Hematopoietic multipotent progenitor cell (in vitro differentiated cells): Measurements from ENCODE around the gene GSE1. TPM values are rescaled to one million over a fixed set of nuclear protein-coding genes. Genes with fewer than 3 reads are reported as not detected.

ENCODE experiments used
- DNase-seq, 3 donors: peaks; one replicate each; pipeline ENCODE4 v3.0.0-alpha.2; 2011 to 2015; ENCODE audit warnings: low read depth in 2 of 3, low spot score in 2 of 3
- small RNA-seq: library from RNA; depleted of rRNA; stranded (forward); fragments of <200 nt; gene quantifications from one replicate; pipeline ENCODE3, GENCODE V24; 2012
- total RNA-seq: library from RNA; depleted of rRNA; stranded (reverse); fragments of >200 nt; gene quantifications from one replicate; pipeline ENCODE4 v1.2.3, GENCODE V29; 2012

Gene GSE1
- total RNA-seq, 1 donor = 112 TPM

- DNase-seq = no peak
These were observed 99.0 kb downstream of the GSE1 start for GRCh38 chr16:85711982-85712587.

GRCh38 chr16:85712801-85713200, 99.7 kb downstream of the GSE1 start:
- DNase-seq = no peak

DNA sequence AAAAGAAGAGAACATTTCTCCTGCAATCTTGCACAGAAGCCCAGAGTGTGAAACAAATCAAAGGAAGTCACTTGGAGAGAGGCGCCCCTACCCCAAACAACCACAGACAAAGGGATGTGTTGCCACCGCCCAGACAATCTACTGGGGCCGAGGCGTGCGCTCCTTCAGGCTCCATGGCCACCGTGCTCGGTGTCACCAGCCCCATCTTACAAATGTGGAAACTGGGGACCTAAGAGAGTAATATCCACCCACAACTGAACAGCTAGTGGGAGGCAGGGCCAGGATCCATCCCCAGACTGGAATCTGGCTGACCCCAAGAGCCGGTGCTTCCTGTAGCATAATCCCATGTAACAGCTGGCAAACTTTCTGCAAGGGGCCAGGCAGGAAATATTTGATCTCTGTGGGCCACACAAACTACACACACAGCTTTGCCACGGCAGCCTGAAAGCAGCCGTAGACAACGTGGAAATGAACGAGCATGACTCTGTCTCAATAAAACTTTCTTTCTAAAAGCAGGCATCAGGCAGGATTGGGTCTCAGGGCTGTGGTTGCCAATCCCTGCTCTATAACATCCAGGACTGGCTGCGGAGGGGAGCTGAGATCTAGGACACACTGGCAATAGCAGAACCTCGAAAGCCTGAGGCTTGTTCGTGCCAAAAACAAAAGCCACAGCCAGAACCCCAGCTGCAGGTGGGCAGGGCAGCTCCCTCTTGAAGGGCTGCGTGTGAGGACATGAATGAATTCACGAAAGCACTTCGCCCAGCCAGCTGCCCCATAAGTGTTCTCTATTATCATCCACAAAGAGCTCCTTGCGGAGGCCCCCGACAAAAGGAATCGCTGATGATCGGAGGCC, 102.3 kb downstream of the GSE1 start:
- DNase-seq = peak in 2 of 3 donors; percentile 33 to 56

GRCh38 chr16:85716022-85716679, 103.0 kb downstream of the GSE1 start:
- DNase-seq = no peak

DNA sequence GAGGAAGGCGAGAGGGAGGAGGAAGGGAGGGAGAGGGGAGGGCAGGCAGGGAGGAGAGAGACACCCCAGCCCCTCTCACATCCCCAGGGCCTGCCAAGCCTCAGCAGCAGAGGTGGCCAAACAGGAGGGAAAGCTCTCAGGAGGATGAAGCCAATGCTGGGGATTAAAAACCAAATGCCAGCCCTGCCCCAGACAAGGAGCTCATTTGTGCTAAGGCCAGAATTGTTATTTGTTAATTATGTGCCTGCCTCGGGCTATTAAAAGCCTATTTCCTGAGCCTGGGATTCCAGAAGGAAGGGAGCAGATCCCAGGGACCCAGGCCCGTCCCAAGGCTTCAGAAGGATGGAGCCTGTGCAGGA, 103.5 kb downstream of the GSE1 start:
- DNase-seq = no peak

- peak; percentile 38 to 81 (median 58) for DNase-seq
These were observed 104.5 kb downstream of the GSE1 start for GRCh38 chr16:85717393-85718152.

DNA sequence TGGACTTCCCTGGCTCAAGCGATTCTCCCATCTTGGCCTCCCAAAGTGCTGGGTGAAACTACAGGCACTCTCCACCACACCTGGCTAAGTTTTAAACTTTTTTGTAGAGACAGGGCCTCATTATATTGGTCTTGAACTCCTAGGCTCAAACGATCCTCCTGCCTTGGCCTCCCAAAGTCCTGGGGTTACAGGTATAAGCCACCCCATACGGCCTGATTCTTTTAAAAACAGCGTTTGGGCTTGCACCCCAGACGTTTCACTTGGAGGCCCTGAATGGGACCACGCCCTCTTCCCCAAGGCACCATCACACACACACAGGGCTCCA, 105.0 kb downstream of the GSE1 start:
- no peak for DNase-seq

DNA sequence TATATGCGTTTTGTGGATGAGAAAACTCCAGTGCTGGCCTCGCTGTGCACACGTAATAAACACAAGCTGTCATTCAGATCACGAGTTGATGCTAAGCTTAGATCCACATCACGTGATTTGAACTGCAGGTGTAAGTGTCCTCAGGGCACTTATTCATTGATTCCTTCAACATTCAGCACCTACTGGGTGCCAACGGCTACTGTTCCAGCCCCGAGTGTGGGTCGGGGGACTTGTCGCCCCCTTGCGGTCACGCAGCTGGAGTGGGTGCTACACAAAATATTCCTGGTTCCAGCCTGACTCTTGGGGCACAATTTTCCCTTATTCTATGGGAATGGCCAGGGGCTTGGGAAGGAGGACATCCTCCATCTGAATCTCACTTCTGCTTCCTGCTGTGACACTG, 105.6 kb downstream of the GSE1 start:
- no peak for DNase-seq

GRCh38 chr16:85719605-85720301, 106.6 kb downstream of the GSE1 start:
- DNase-seq = no peak

DNA sequence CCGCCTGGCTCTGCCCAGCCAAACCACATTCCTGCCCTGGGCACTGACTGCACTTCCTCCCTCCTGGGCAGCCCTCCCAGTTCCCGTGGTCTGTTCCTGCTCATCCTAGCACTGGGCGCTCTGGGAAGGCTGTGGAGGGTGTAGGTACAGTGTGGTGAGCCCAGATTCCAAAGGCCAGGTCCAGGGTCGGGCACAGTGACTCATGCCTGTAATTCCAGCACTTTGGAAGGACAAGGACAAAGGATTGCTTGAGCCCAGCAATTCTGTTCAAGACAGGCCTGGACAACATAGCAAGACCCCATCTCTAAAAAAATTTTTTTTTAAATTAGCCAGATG, 107.1 kb downstream of the GSE1 start:
- no peak for DNase-seq

DNA sequence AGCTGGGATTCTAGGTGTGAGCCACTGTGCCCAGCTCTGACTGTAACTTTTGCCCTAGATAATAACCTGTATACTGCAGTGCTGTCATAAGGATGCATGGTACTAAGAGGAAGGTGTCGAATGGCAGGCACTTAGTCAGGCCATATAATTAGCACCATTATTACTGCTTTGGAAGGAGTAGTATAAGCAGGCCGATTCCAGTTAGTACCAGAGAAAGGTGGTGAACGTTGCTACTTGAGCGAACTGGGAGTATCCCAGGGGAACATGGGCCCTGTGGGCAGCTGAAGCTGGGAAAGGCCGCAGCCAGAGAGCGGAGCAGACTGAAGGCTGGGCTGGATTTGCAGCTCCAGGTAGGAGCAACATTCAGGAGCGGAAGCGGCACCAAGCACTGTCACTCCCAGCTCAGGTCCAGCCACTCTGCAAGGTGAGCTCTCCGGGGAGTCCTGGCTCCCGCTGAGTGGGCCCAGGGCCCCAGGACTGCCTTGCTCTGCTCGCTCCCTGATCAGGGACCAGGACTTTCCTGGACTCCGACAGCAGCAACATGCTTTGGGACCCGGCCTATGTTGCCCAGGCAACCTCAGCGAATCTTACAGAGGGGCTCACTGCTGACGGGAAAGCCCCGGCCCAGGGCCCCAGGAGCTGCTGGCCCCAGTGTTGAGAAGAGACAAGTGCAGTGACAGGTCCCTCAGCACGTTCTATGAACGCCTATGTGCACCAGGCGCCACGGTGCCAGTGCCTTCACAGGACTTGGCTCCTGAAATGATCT, 109.2 kb downstream of the GSE1 start:
- no peak for DNase-seq

GRCh38 chr16:85724126-85724879, 111.2 kb downstream of the GSE1 start:
- DNase-seq = no peak

DNA sequence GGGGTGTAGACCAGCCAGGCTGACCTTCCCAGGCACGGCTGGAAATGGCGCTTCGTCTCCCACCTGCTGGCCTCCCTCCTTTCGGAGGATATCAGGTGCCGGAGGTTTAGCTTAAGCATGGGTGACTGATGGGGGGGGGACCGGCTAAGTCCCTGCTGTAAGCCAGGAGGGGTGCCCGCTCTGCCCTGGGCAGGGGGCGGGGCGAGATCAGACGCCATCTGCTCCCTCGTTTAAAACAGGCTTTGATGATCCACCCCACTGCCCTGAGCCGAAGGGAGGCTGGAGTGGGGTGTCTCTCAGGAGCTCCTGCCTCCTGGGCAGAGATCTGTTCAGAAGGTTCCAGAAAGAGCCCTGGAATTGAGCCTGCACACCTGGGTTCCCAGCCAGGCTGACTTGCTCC, 111.8 kb downstream of the GSE1 start:
- no peak for DNase-seq

Small RNA genes lying within 50 kb of the gene (small RNA-seq; reads per million reads assigned to genes)
- not detected for gene RN7SL381P

Other genes with a start within 250 kb of the GSE1 start
- gene GINS2, start 75.6 kb downstream of the GSE1 start, total RNA-seq = 5.4 TPM
- 3.5 TPM for gene C16orf74, start 137.8 kb downstream of the GSE1 start, total RNA-seq
- 28.3 TPM for gene EMC8, start 186.2 kb downstream of the GSE1 start, total RNA-seq
- gene COX4I1, start 186.4 kb downstream of the GSE1 start, total RNA-seq = 368 TPM